Activated B cell treated with CpG ODN at 0.5 μM for 24 hours (primary cell): ENCODE results near the gene TMEM107. TPM values are rescaled to one million over a fixed set of nuclear protein-coding genes. Genes with fewer than 3 reads are reported as not detected.
"Not testable (repeated sequence)": the region's sequence is repeated elsewhere in the genome, so short reads cannot be mapped to it uniquely, and the experiment has no call there.

ENCODE experiments used
- ATAC-seq: fragments of 200-7000 bp; cut with Tn5 transposase; one replicate; pipeline ENCODE4 v1.10.0; 2021; ENCODE audit warnings: low read depth, mild to moderate bottlenecking, moderate library complexity
- CTCF ChIA-PET: fragments of 350-600 bp; sonication (Branson Sonifier 250); formaldehyde crosslinking; loops from one replicate; lab custom pipeline; 2021; ENCODE audit warnings: antibody characterized with exemption; lab: Charles Lee
- POLR2A ChIA-PET: fragments of 350-600 bp; sonication (Branson Sonifier 250); formaldehyde crosslinking; loops from one replicate; lab custom pipeline; 2021; ENCODE audit warnings: antibody characterized with exemption; lab: Charles Lee
- DNase-seq: peaks from one replicate; pipeline ENCODE4 v3.0.0; 2022
- H3K27ac Mint-ChIP-seq: one replicate; pipeline ENCODE4 v1.8.0; 2020; ENCODE audit warnings: mixed read lengths
- H3K27me3 Mint-ChIP-seq: one replicate; pipeline ENCODE4 v1.8.0; 2021; ENCODE audit warnings: mixed read lengths
- H3K36me3 Mint-ChIP-seq: one replicate; pipeline ENCODE4 v1.8.0; 2021; ENCODE audit warnings: low read depth, mixed read lengths
- H3K4me1 Mint-ChIP-seq: one replicate; pipeline ENCODE4 v1.8.0; 2021; ENCODE audit warnings: mixed read lengths
- H3K4me3 Mint-ChIP-seq: one replicate; pipeline ENCODE4 v1.8.0; 2020; ENCODE audit warnings: mild to moderate bottlenecking, mixed read lengths
- H3K9me3 Mint-ChIP-seq: one replicate; pipeline ENCODE4 v1.8.0; 2020; ENCODE audit warnings: mixed read lengths
- CTCF ChIP-seq: fragments of 200-600 bp; IDR thresholded peaks from one replicate; pipeline ENCODE4 v1.8.0; 2022; ENCODE audit warnings: antibody characterized with exemption, mild to moderate bottlenecking
- intact Hi-C: fragments of 100-400 bp; cut with micrococcal nuclease; formaldehyde crosslinking; loops from one replicate; pipeline ENCODE4 v1.15.1; 2024
- total RNA-seq: library from RNA; stranded (reverse); gene quantifications from 2 replicates; pipeline ENCODE4 v1.2.3, GENCODE V29; 2022

TMEM107 gene
- total RNA-seq, 1 donor from 2014 or later, result 20.9 TPM

GRCh38 chr17:8222380-8222629, 46.1 kb upstream of the TMEM107 start:
- no peak for DNase-seq
- peaks cover 64% of the 10 kb centered on the region for H3K4me1 Mint-ChIP-seq

GRCh38 chr17:8221663-8222379, 45.6 kb upstream of the TMEM107 start:
- peak; percentile 55 for ATAC-seq
- ChIA-PET CTCF (interaction anchor here (1.1 to 2.6 kb wide), 12 partner anchors 11 to 162 kb away, joined by 4 to 21 read pairs (median 5); partner anchors contain the start of genes ALOXE3, CTC1, KRABD2 and PFAS), POLR2A (interaction anchor here (0.5 to 11.8 kb wide), 40 partner anchors 9 to 1975 kb away, joined by 3 to 413 read pairs (median 6); partner anchors contain the start of genes AURKB, BORCS6, CNTROB and CTC1)

More at GRCh38 chr17:8222380-8222629, 46.1 kb upstream of the TMEM107 start:
- POLR2A ChIA-PET, result interaction anchor here (0.5 to 11.8 kb wide), 40 partner anchors 13 to 536 kb away, joined by 3 to 413 read pairs (median 6); partner anchors contain the start of genes AURKB, BORCS6, CNTROB and CTC1
- CTCF ChIA-PET, result interaction anchor here (1.0 to 2.6 kb wide), 10 partner anchors 23 to 155 kb away, joined by 3 to 21 read pairs (median 6); partner anchors contain the start of genes ALOXE3, CTC1, KRABD2 and PFAS
- Mint-ChIP-seq H3K27ac (peak overlapping the region; percentile 97), H3K4me3 (peak overlapping the region; percentile 97), H3K9me3 (no peaks in the 10 kb centered on the region), H3K27me3 (peaks cover 11% of the 10 kb centered on the region), H3K36me3 (peaks cover 41% of the 10 kb centered on the region)
- no peak for TF ChIP-seq CTCF
- intact Hi-C loops, result loop anchor here (1.0 to 10.0 kb wide), 12 partner anchors 12 to 538 kb away; partner anchors contain the start of genes AURKB, CYB5D1, NAA38 and SLC25A35
- peak; percentile 33 for ATAC-seq

GRCh38 chr17:8220783-8221662, 44.8 kb upstream of the TMEM107 start:
- ChIA-PET POLR2A (interaction anchor here (0.6 to 11.8 kb wide), 35 partner anchors 10 to 1975 kb away, joined by 3 to 413 read pairs (median 7); partner anchors contain the start of genes AURKB, BORCS6, CTC1 and HES7), CTCF (interaction anchor here (1.1 to 2.6 kb wide), 10 partner anchors 10 to 163 kb away, joined by 4 to 21 read pairs (median 4); partner anchors contain the start of genes ALOXE3, CTC1, KRABD2 and PFAS)
- Mint-ChIP-seq H3K4me1 (peaks cover 52% of the 10 kb centered on the region), H3K27ac (peak overlapping the region; percentile 97), H3K27me3 (peaks cover 11% of the 10 kb centered on the region), H3K9me3 (no peaks in the 10 kb centered on the region), H3K36me3 (peaks cover 28% of the 10 kb centered on the region), H3K4me3 (peak overlapping the region; percentile 97)
- intact Hi-C loops, result loop anchor here (10.0 kb wide), 2 partner anchors 366 to 536 kb away; partner anchors contain the start of genes CYB5D1, NAA38, TMEM88 and TP53
- peak; percentile 13 for ATAC-seq
- DNase-seq, result peak; percentile 85
- no peak for TF ChIP-seq CTCF

More at GRCh38 chr17:8221663-8222379, 45.6 kb upstream of the TMEM107 start:
- peaks cover 60% of the 10 kb centered on the region for H3K4me1 Mint-ChIP-seq
- TF ChIP-seq CTCF, result no peak
- peaks cover 36% of the 10 kb centered on the region for H3K36me3 Mint-ChIP-seq
- peaks cover 11% of the 10 kb centered on the region for H3K27me3 Mint-ChIP-seq
- H3K9me3 Mint-ChIP-seq, result no peaks in the 10 kb centered on the region
- intact Hi-C loops, result loop anchor here (1.0 to 10.0 kb wide), 12 partner anchors 12 to 537 kb away; partner anchors contain the start of genes AURKB, CYB5D1, NAA38 and SLC25A35
- peak; percentile 79 for DNase-seq
- peak overlapping the region; percentile 97 for H3K27ac Mint-ChIP-seq
- H3K4me3 Mint-ChIP-seq, result peak overlapping the region; percentile 97

GRCh38 chr17:8214000-8214399, 37.8 kb upstream of the TMEM107 start:
- intact Hi-C loops, DNase-seq, H3K36me3 Mint-ChIP-seq, H3K27ac Mint-ChIP-seq, H3K4me3 Mint-ChIP-seq, H3K27me3 Mint-ChIP-seq, CTCF ChIA-PET, ATAC-seq, H3K9me3 Mint-ChIP-seq: not testable (repeated sequence)
- POLR2A ChIA-PET, result interaction anchor here (0.6 to 1.0 kb wide), 3 partner anchors 9 to 282 kb away, joined by 5 to 6 read pairs (median 5); no protein-coding TSS in a partner anchor
- H3K4me1 Mint-ChIP-seq, result peaks cover 22% of the 10 kb centered on the region
